GM12873 (cell line): ENCODE results near the gene SCAF1.

Experiments
- CTCF ChIP-seq: IDR thresholded peaks from 2 replicates; pipeline ENCODE4 v1.5.1; 2012; ENCODE audit warnings: low read depth, mild to moderate bottlenecking, moderate library complexity, low read length, control low read depth; ENCODE audit not compliant: insufficient read depth; ENCODE audit errors: missing control alignments

SCAF1 gene

GRCh38 chr19:49645592-49645991, 3.6 kb downstream of the SCAF1 start:
- TF ChIP-seq CTCF, result no peak

DNA sequence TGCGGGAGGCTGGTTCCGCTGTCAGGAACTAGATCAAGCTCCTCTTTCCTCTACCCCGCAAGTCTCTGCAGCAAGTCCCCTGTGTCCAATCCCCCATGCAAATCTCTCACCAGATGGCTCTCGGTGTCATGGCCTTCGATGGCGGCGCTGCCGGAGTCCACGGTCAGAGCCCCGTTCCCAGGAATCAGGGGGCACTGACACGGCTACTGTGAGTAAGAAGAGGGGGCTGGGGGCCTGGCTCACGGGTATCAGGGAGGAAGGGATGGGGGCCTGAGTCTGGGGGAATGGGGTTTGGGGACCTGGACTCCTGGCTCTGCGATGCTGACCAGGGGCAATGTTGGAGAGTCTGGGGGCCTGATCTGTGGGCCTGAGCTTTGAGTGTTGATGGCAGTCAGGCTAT, 4.0 kb downstream of the SCAF1 start:
- no peak for TF ChIP-seq CTCF

DNA sequence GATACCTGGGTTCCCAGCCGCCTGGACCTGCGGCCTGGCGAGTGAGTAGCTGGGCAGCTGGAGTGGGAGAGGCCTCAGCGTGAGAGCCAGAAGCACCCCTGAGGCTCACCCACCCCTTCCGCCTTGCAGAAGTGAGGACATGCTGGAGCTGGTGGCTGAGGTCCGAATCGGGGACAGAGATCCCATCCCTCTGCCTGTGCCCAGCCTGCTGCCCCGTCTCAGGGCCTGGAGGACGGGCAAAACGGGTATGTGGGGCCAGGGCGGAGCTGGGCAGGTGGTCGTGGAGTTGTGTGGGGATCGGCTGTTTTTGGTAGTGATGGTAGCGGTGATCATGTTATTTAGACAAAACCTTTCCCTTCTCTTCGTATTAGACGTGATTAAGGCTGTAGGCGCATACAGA, 4.6 kb downstream of the SCAF1 start:
- TF ChIP-seq CTCF, result no peak

GRCh38 chr19:49651029-49651819, 9.2 kb downstream of the SCAF1 start:
- no peak for TF ChIP-seq CTCF

DNA sequence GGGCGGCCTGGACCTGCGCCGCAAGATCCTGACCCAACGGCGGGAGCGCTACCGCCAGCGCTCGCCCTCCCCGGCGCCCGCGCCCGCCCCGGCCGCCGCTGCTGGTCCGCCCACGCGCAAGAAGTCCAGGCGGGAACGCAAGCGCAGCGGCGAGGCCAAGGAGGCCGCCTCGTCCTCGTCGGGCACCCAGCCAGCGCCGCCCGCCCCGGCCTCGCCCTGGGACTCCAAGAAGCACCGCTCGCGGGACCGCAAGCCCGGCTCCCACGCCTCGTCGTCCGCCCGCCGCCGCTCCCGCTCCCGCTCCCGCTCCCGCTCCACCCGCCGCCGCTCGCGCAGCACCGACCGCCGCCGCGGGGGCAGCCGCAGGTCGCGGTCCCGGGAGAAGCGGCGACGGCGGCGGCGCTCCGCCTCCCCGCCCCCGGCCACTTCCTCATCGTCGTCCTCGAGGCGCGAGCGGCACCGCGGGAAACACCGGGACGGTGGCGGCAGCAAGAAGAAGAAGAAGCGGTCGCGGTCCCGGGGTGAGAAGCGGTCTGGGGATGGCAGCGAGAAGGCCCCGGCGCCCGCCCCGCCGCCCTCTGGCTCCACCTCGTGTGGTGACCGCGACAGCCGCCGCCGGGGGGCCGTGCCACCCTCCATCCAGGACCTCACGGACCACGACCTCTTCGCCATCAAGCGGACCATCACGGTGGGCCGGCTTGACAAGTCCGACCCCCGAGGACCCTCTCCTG, 10.0 kb downstream of the SCAF1 start:
- TF ChIP-seq CTCF, result no peak

- no peak for TF ChIP-seq CTCF
Observed at GRCh38 chr19:49652551-49653465, 10.8 kb downstream of the SCAF1 start.

DNA sequence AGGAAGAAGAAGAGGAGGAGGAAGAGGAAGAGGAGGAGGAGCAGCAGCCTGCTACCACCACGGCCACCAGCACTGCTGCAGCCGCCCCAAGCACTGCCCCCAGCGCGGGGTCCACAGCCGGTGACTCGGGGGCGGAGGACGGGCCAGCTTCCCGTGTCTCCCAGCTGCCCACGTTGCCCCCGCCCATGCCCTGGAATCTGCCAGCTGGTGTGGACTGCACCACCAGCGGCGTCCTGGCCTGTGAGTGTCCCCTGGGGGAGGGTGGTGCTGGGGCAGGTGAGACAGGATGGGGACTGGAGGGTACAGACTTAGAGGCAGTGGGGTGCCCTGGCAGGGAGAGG, 11.4 kb downstream of the SCAF1 start:
- no peak for TF ChIP-seq CTCF
